ENCODE data around the gene G3BP1. TPM values are rescaled to one million over a fixed set of nuclear protein-coding genes. Genes with fewer than 3 reads are reported as not detected.

Gene G3BP1
- total and polyA plus RNA-seq, 9 of the 15 experiments (the other 6 are each of a cell fraction or from before 2014, with no cell fraction given) = 54.7 to 264 (median 105) TPM

GRCh38 chr5:151772029-151772845 is 483 bp downstream of the G3BP1 start (continued):
- TF ChIP-seq ZC3H4 (CRISPR knock-in tag; IDR thresholded peaks at IDR 0.05; ENCODE audit: borderline replicate concordance) = peak; percentile 15; the same call in 1 of the 2 replicates
- TF ChIP-seq NR1H2 (CRISPR knock-in tag; IDR thresholded peaks at IDR 0.05) = 0 out of 2 replicates have a peak, but pooled peaks have one; percentile 71
- TF ChIP-seq FOXM1 (IDR thresholded peaks at IDR 0.05; ENCODE audit: low read depth) = no peak
- TF ChIP-seq FOXM1 (CRISPR knock-in tag; IDR thresholded peaks at IDR 0.05; ENCODE audit: low read depth) = 0 out of 2 replicates have a peak, but pooled peaks have one; percentile 45
- TF ChIP-seq AFF4 (CRISPR knock-in tag; IDR thresholded peaks at IDR 0.05) = peak; percentile 14; the same call in 1 of the 2 replicates
- TF ChIP-seq MTA2 (IDR thresholded peaks at IDR 0.05; ENCODE audit: low read depth) = no peak
- no peak for TF ChIP-seq TAF15 (IDR thresholded peaks at IDR 0.05; ENCODE audit: low read depth, low read length)
- TF ChIP-seq HLTF (IDR thresholded peaks at IDR 0.05) = no peak
- TF ChIP-seq ZNF133 (CRISPR knock-in tag; IDR thresholded peaks at IDR 0.05) = no peak
- peak; percentile 41; the same call in 1 of the 2 replicates for TF ChIP-seq CC2D1A (IDR thresholded peaks at IDR 0.05)
- TF ChIP-seq BCL6 (CRISPR knock-in tag; IDR thresholded peaks at IDR 0.05) = no peak
- no peak for TF ChIP-seq E2F3 (CRISPR knock-in tag; IDR thresholded peaks at IDR 0.05)
- no peak for TF ChIP-seq ATF3 (IDR thresholded peaks at IDR 0.05)
- TF ChIP-seq ATF3 (CRISPR knock-in tag; conservative IDR thresholded peaks at IDR 0.05) = no peak
- peak; percentile 71; the same call in 1 of the 2 replicates for TF ChIP-seq ATF4 (CRISPR knock-in tag; IDR thresholded peaks at IDR 0.05)

Measured in K562 (cell line).